DMS53 treated with DMSO at 0.1 percent for 48 hours (cell line): ENCODE results near the gene ADH1B.
A peak's percentile ranks its signal among the peaks of the same experiment; 100 is the strongest.
"Not testable (repeated sequence)": the region's sequence is repeated elsewhere in the genome, so short reads cannot be mapped to it uniquely, and the experiment has no call there.

ENCODE experiments used
- DNase-seq: peaks from one replicate; lab custom pipeline; 2025; ENCODE audit not compliant: unreplicated experiment; lab: John Stamatoyannopoulos, UW

ADH1B gene

DNA sequence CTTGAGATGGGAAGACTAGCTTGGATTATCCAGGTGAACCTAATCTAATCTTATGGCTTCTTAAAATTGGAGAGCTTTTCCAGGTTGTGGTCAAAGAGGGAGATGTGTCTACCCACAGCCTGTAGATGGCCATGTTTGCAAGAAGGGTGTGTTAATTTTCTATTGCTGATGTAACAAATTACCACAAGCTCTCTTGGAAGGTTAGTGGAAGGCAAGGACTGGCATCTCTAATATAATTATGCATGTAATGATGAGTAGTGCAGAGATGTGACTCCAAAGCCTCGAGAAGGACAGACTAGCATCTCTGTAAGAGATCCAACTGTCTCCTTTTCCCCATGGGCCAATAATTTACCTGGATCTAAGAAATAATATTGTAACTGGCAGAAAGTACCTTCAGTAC, 3.2 kb upstream of the ADH1B start:
- DNase-seq = no peak

DNA sequence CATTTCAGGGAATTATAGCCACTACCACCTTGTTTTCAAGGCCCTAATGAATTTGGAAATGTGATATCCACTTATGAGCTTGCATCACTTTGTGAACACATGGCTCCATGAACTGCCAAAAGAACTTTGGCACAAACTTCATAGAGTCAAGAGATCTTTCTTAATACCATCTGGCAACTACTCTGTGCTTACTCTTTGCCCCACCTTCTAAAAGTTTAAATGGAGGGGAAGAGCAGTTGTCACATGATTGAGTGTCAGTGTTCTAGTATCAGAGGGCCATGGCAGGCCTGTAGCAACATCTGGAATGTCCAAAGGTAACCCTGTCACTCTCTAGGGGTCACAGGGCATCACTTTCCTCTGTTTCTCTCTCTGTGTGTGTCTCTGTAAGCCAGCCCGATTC, 2.6 kb upstream of the ADH1B start:
- DNase-seq = no peak

DNA sequence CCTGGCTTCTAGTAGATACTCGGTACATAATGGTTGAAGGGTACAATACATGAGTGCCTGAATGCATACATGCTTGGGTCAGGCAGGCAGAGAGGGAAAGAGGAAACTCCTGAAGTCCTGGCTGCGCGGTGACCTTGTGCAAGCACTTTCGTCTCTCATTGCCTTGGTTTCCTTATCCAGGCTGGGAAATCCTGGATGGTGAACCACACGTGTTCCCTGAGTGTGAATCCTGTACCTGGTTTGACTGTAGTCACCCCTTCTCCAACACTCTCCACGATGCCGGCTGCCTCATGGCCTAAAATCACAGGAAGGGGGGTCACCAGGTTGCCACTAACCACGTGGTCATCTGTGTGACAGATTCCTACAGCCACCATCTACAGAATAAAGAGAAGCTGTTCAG, 3.4 kb downstream of the ADH1B start:
- DNase-seq = not testable (repeated sequence)

DNA sequence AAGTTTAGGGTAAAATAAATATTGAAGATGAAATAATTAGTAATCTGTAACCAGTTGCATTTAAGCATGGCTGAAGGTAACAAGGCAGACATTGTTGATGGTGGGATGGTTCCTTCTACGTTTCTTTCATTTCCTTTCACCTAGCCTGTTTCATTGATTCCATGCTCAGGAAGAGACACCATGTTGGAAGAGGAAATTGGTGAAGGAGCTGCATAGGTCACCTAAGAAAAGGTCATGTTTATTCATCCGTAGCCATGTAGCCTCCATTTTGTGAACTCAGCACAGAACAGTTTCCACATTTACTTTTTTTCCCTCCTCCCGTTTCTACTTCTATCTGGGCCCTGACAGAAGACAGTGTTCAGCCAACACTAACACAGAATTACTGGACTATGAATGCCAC, 3.8 kb downstream of the ADH1B start:
- DNase-seq = no peak

DNA sequence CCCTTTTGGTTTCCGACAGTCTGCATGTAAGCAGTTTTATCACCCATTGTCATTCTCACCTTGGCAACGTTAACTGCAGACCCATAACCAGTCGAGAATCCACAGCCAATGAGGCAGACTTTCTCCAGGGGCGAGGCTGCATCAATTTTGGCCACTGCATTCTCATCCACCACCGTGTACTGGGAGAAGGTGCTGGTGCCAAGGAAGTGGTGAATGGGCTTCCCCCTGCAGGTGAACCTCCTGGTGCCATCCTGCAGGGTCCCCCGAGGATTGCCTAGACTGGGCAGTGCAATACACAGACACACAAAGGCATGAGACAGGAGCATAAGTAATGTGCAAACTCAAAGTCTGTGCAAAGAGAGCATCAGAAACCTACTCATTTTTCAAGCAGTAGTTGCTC, 5.4 kb downstream of the ADH1B start:
- DNase-seq = no peak

DNA sequence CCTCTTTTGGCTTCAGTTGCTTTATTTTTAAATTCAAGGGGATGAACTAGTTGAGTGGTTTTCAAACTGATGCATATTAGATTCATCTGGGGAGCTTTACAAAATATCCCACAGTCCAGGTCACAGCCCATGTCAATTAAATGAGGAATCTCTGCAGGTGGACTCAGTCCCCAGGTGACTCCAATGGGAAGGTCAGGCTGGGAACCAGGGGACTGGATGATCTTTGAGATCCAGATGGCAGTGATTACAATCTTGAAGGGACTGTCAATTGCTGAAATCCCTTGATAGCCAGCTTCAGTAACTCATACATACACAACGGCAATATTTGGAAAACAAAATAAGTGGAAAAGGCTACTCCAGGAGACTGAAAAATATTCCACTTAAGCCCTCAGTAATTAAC, 7.0 kb downstream of the ADH1B start:
- no peak for DNase-seq

DNA sequence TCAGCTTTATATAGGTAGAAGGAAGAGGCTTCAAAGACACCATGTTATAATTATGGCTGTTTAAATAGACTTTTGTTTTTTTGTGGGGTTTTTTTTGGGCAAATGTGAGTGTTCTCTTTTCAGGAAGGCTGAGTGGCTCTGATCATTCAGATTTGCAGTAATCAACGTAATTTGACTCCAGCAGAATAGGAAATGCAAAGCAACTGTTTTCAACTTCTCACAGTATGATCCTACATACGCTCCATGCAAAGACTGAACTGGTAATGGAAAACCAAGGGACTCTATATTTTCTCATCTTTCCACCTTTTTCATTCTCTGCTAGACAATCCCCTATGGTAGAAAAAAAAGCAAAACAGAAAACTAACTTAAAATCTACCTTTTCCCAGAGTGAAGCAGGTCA, 10.8 kb downstream of the ADH1B start:
- DNase-seq = no peak

DNA sequence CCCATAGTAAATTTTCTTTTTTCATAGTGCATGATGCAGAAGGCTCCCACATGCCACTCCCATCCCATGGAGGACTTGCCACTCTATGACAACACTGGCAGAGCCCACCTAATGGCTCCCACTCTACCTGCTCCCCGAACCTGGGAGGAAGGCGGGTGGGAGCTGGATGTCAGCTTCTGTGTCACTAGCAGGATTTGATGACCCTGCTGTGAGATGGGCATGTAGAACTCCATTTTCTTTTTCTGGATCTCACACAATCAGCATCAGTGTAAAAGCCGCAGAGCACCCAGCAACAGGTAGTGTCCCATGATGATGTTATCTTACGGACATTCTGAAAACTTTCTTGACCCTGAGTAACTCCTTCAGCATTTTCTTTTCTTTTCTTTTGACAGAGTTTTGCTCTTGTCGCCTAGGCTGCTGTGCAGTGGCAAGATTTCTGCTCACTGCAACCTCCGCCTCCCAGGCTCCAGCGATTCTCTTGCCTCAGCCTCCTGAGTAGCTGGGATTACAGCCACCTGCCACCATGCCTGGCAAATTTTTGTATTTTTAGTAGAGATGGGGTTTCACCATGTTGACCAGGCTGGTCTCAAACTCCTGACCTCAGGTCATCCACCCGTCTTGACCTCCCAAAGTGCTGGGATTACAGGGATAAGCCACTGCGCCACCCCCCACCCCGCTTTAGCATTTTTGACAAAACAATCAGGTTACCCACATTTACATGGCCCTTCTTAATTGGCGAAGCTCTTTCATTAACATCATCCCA, 15.4 kb downstream of the ADH1B start:
- DNase-seq = no peak

DNA sequence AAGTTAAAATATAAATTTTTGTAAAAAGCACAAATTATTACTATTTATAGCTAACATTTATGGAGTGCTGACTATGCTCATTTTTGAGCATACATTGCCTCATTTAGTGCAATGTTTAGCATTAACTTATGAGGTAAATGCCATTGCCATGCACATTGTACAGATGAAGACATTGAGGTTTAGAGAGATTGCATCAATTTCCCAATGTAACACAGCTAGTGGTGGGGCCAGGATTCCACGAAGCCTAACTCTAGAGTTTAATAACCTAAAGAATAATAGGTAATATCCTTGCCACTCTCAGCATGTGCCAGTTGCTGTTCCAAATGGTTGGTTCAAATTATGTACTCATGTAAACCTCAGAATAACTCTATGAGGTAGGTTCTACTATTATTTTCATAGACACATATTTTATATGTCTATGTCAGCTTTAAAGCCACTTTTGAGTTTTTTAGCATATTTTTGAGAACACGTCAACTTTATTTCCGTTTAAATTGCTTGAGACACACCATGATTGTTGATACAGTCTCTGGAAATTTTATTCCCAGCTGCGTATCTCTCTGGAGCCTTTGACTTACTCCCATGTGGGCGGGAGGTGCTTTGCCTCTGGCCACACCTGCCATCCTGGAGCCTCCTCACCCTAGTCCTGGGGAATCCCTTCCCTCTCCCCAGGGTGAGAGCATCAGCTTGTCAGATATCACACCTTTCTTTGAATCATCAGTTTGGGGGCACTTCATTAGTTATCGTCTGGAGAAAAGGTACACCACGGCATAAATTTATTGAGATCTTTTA, 19.6 kb downstream of the ADH1B start:
- no peak for DNase-seq

DNA sequence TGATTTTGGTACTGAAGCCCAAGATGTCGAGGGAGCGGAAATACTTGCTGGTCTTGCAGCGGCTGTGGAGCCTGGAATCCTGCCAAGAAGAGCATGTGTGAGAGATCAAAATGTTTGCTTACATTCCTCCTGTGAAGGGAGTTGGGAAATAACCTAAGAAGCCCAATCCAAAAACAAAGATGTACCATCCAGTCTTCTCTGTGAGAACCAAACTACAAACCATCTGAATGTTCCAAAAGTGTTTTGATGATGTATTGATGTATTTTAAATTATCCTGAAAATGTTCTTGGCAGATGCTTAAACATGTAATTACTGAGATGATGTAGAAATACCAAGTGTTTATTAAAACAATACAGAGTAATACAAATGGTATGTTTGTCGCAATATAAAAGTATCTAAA, 20.3 kb downstream of the ADH1B start:
- DNase-seq = peak; percentile 12

DNA sequence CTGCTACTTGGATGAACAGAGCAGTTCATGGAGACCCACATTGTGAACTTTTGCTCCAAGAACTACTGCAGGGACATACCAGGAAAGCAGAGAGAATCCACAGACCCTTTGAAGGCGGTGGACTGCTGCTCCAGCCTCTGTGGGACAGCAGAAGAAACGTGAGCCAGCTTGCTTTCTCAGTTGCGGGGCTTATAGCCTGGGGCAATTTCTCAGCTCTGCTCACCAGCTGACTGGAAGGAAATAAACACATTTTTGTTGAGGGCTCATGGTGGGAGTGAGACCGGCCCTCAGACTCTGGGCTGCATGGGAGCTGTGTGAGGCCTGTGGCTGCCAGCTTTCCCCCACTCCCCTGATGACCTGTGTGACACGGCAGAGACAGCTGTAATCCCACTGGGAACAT, 27.8 kb downstream of the ADH1B start:
- DNase-seq = no peak

DNA sequence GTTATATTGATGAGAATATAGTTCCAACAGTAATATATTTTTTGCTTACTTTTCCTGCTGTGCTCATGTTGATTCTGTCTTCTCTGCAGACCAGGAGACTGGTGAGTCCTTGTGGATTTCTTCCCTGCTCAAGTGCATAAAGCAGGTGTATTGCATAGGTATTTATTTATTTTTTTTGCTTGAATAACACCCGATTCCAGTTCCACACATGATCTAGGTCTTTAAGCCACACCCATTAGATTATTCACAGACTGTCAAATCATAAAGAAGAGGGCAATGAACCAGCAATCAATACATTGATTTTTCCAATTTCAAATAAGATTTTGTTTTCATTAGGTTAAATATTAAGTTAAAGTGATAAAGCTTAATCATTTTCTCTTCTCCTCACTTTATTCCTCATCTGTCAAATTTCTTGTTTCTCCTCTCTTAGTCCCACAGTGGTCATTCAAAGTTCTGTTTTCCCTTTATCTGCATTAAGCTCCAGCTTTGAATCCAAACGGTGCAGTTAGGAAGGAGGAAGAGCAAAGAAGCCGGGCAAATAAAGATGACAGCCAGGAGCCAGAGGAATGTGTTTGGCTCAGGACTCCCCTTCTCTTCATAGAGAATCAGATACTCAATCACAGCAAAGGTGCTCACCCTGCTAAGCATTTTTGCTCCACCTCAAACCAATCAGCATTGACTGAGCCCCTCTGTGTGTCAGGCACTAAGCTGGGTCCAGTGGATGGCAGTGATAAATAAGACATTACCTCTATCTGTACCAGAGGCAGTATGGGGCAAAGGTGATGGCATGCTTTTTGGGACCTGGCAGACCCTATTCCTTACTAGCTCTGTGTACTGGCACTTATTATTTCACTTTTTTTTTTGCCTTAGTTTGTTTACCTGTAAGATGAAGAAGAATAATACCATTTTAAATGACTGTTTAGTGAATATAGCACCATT, 30.1 kb downstream of the ADH1B start, which contains the start of gene ADH1A:
Gene ADH1A (minus strand): TSS at position 138 of the 939 bp plus-strand sequence. CDS start 71 bp downstream, at position 67.
- no peak for DNase-seq

DNA sequence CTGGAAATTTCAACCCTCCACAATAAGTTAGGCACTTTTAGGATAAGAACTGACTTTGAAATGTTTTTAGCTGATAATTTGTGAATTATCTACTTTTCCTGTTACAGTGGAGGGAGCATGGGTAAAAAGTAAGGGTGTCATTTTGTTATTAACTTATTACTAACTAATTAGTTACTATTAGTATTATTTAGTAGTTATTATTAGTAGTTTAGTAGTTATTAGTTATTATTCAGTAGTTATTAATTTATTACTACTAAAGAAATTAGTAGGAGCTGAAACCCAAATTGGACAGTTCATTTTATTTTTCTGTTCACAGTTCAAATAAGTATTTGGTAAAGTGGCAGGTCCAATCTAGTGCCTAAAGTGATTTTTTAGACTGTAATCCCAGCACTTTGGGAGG, 35.8 kb downstream of the ADH1B start:
- no peak for DNase-seq

DNA sequence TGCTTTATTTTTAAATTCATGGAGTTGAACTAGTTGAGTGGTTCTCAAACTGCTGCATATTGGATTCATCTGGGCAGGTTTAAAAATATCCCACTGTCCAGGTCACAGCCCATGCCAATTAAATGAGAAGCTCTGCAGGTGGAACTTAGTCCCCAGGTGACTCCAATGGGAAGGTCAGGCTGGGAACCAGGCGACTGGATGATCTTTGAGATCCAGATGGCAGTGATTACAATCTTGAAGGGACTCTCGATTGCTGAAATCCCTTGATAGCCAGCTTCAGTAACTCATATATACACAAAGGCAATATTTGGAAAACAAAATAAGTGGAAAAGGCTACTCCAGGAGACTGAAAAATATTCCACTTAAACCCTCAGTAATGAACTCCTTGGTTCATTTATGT, 38.5 kb downstream of the ADH1B start:
- DNase-seq = no peak

DNA sequence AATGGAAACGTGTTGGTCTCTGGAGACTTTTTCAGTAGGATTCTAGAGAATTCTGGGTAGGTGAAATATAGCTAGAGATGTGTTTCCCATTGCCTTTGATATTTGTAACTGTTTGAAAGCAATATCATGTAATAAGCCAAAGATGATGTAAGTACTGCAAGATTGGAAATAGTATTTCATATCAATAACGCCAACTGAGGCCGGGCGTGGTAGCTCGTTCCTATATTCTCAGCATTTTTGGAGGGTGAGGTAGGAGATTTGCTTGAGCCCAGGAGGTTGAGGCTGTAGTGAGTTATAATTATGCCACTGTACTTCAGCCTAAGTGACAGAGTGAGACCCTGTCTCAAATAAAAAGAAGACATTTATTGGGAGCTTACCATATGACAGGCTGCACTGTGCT, 39.9 kb downstream of the ADH1B start:
- DNase-seq = no peak

DNA sequence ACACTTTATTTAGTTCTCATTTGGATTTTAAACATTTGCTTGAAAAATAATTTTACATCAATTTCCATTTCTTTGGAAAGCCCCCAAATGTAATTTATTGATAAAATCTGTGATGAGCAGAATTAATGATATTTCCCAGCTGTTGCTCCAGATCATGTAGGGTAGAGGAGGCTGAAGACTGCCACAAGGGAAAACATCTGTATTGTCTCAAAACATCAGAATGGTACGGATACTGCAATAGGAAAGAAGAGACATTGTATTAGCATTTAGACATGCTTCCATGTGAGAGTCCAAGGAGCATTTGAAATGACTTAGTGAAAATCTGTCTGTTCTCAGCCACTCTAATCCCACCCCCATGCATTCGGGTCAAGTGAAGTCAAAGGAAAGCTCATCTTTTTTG, 44.8 kb downstream of the ADH1B start:
- no peak for DNase-seq

DNA sequence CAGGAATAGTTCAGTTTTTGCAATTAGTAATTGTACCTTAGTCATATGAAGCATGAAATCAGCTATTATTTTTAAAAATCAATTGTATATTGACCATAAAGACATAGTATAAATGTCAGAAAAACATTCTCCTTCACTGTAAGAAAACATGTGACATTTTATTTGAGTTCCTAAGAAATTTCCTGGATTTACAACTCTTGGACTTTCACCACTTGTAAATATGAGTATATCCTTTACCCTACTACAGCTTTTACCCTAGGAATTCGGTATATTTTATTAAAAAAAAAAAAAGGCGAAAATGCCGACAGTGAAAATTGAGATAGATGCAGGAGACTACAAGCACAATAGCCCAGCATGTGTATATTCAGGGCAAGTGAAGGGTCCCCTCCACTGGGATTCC, 45.3 kb downstream of the ADH1B start:
- DNase-seq = no peak

DNA sequence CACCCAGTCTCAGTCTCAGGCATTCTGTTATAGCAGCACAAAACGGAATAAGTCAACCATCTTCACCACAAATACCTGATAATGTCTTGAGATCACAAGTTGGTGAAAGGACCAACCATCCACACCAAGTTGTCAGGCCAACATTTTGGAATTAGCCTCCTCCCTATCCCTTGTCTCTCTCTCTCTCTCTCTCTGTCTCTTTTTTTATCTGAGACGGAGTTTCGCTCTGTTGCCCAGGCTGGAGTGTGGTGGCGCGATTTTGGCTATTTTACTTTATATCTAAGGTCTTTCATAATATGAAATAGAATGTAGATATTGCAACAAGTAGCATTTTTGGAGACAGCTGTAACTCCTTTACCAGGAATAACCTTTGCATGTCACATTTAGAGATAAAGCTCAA, 46.2 kb downstream of the ADH1B start:
- no peak for DNase-seq

DNA sequence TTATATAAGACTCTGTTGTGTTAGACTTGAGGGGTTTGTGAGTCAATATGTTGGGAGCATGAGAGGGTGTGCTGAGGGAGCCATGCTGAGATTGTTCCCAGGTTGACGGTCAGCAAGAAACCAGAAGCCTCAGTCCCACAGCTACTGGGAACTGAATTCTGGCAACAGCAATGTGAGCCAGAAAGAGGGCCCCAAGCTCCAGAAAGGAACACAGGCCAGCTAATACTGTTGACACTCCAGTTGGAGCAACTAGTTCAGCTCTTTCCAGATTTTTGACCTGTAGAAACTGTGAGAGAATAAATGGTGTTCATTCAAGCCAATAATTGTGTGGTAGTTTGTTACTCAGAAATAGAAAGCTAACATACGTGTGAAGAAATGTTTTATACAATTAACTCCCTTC, 47.5 kb downstream of the ADH1B start:
- no peak for DNase-seq

DNA sequence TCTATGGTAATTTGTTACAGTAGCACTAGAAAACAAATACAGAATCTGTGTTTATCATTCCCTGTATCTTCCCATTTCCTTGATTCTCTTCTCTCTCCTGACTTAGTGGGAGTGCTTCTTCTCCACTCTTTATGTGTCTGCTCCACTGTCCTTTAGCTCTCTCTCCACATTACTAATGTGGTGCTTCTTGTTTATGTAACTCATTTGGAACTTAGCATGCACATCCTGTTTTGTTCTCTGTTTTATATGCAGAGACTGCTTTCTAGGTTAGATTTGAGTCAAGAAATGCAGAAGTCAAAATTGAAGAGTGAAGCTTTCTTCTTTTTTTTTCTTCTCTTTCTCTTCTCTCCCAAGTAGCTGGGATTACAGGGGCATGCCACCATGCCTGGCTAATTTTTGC, 56.3 kb downstream of the ADH1B start:
- no peak for DNase-seq
